HepG2 (cell line): Measurements from ENCODE around the gene ACSM5. TPM values are rescaled to one million over a fixed set of nuclear protein-coding genes. Genes with fewer than 3 reads are reported as not detected.

ENCODE experiments used
- CEBPG ChIP-seq: IDR thresholded peaks from 2 replicates; pipeline ENCODE4 v1.6.1; 2016
- FIP1L1 ChIP-seq: fragments of 200-400 bp; formaldehyde crosslinking; IDR thresholded peaks from 2 replicates; pipeline ENCODE4 v1.6.1; 2018; ENCODE audit warnings: low read depth, mild to moderate bottlenecking, low read length, moderate library complexity, borderline replicate concordance; ENCODE audit not compliant: insufficient read depth
- HNF4A ChIP-seq: sonication (generic); formaldehyde crosslinking; IDR thresholded peaks from 2 replicates; pipeline ENCODE4 v1.4.0; 2020; ENCODE audit warnings: missing genetic modification reagents
- MTA1 ChIP-seq: sonication (generic); formaldehyde crosslinking; IDR thresholded peaks from 2 replicates; pipeline ENCODE4 v1.4.0; 2020; ENCODE audit warnings: missing genetic modification reagents, mild to moderate bottlenecking, borderline replicate concordance
- NRL ChIP-seq: sonication (generic); formaldehyde crosslinking; IDR thresholded peaks from 2 replicates; pipeline ENCODE4 v1.5.0; 2020; ENCODE audit warnings: missing genetic modification reagents, mild to moderate bottlenecking, moderate library complexity, borderline replicate concordance
- ZNF224 ChIP-seq: sonication (generic); formaldehyde crosslinking; IDR thresholded peaks from 2 replicates; pipeline ENCODE4 v1.5.0; 2020; ENCODE audit warnings: mild to moderate bottlenecking, missing genetic modification reagents
- ZNF292 ChIP-seq: sonication (generic); formaldehyde crosslinking; IDR thresholded peaks from 2 replicates; pipeline ENCODE4 v1.8.1; 2022; ENCODE audit warnings: mild to moderate bottlenecking, low read depth, missing genetic modification reagents, borderline replicate concordance
- ZNF431 ChIP-seq: sonication (generic); formaldehyde crosslinking; IDR thresholded peaks from 2 replicates; pipeline ENCODE4 v1.9.0; 2022; ENCODE audit warnings: missing genetic modification reagents, low read depth, mild to moderate bottlenecking, borderline replicate concordance
- ZNF720 ChIP-seq: sonication (generic); formaldehyde crosslinking; IDR thresholded peaks from 2 replicates; pipeline ENCODE4 v1.4.0; 2020; ENCODE audit warnings: missing genetic modification reagents
- ZNF792 ChIP-seq: IDR thresholded peaks from 2 replicates; pipeline ENCODE4 v1.6.1; 2016
- polyA plus RNA-seq, 8 experiments: library from polyadenylated mRNA; depleted of rRNA in 3 of 8; stranded (reverse) in 7 of 8; unstranded in 1 of 8; fragments of >200 nt; fragmentation: Illumina TruSeq in 4 of 8; extraction: Trizol in 4 of 8; gene quantifications; 2 replicates each; pipeline versions ENCODE4 v1.2.1 to v1.2.3, GENCODE V29; 2011 to 2016; ENCODE audit warnings: low read depth in 4 of 8, missing spikeins in 1 of 8, mixed read lengths in 1 of 8; ENCODE audit not compliant: insufficient read depth in 1 of 8
- total RNA-seq, 5 experiments: library from RNA; depleted of rRNA; stranded (reverse); fragments of >200 nt; fragmentation: Illumina TruSeq; extraction: Trizol; gene quantifications; 2 replicates each; pipeline ENCODE4 v1.2.3, GENCODE V29; 2016; ENCODE audit warnings: low read depth in 1 of 5
- TF ChIP-seq, protein P1 (sequence below), 2 experiments: fragments of 450-650 bp in 1 of 2; sonication (generic) in 1 of 2; formaldehyde crosslinking in 1 of 2; IDR thresholded peaks; 2 replicates each; pipeline versions ENCODE4 v1.6.1 to v1.8.0; 2016 to 2022; ENCODE audit warnings: antibody characterized with exemption in 1 of 2, mild to moderate bottlenecking in 1 of 2, missing genetic modification reagents in 1 of 2
- TF ChIP-seq, protein P2 (sequence below): sonication (generic); formaldehyde crosslinking; IDR thresholded peaks from 2 replicates; pipeline ENCODE4 v1.4.0; 2020; ENCODE audit warnings: missing genetic modification reagents

Gene ACSM5
- total and polyA plus RNA-seq, 2 of the 13 experiments (the other 11 are each of a cell fraction or from before 2014, with no cell fraction given), result 9.1 to 15.0 TPM

DNA sequence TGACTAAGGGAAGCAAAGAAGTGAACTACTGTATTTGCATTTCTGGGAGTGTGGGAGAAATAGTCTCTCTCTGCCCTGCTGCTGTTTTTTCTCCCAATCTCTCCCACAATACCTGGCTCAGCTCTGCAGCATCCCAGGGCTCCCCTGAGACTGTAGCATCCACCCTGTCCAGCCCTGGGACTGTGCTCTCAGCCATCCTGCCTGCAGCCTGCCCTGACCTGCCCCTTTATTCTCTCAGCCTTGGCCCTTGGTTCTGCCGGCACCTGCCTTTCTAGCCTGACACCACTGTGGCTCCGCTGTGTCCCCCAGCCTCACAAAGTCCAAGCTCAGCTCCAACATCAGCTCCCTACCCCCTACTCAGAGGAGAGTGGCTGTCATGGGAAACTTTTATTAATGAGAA lies 6.7 kb upstream of the ACSM5 start (continued):
- TF ChIP-seq, protein P1, sequence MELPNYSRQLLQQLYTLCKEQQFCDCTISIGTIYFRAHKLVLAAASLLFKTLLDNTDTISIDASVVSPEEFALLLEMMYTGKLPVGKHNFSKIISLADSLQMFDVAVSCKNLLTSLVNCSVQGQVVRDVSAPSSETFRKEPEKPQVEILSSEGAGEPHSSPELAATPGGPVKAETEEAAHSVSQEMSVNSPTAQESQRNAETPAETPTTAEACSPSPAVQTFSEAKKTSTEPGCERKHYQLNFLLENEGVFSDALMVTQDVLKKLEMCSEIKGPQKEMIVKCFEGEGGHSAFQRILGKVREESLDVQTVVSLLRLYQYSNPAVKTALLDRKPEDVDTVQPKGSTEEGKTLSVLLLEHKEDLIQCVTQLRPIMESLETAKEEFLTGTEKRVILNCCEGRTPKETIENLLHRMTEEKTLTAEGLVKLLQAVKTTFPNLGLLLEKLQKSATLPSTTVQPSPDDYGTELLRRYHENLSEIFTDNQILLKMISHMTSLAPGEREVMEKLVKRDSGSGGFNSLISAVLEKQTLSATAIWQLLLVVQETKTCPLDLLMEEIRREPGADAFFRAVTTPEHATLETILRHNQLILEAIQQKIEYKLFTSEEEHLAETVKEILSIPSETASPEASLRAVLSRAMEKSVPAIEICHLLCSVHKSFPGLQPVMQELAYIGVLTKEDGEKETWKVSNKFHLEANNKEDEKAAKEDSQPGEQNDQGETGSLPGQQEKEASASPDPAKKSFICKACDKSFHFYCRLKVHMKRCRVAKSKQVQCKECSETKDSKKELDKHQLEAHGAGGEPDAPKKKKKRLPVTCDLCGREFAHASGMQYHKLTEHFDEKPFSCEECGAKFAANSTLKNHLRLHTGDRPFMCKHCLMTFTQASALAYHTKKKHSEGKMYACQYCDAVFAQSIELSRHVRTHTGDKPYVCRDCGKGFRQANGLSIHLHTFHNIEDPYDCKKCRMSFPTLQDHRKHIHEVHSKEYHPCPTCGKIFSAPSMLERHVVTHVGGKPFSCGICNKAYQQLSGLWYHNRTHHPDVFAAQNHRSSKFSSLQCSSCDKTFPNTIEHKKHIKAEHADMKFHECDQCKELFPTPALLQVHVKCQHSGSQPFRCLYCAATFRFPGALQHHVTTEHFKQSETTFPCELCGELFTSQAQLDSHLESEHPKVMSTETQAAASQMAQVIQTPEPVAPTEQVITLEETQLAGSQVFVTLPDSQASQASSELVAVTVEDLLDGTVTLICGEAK (IDR thresholded peaks at IDR 0.05), result no peak
- TF ChIP-seq, protein P1 (CRISPR knock-in tag; IDR thresholded peaks at IDR 0.05), result 0 out of 2 replicates have a peak, but pooled peaks have one; percentile 9
- TF ChIP-seq FIP1L1 (no peak), ZNF224 (0 out of 2 replicates have a peak, but pooled peaks have one; percentile 33), ZNF792 (CRISPR knock-in tag) (no peak), ZNF720 (CRISPR knock-in tag) (no peak), CEBPG (CRISPR knock-in tag) (no peak), ZNF292 (CRISPR knock-in tag) (peak; percentile 20; the same call in 1 of the 2 replicates), NRL (peak; percentile 66; the same call in 1 of the 2 replicates), ZNF431 (CRISPR knock-in tag) (no peak), HNF4A (CRISPR knock-in tag) (peak; percentile 38; the same call in 1 of the 2 replicates), MTA1 (CRISPR knock-in tag) (peak; percentile 56; the same call in 1 of the 2 replicates)
- TF ChIP-seq, protein P2, sequence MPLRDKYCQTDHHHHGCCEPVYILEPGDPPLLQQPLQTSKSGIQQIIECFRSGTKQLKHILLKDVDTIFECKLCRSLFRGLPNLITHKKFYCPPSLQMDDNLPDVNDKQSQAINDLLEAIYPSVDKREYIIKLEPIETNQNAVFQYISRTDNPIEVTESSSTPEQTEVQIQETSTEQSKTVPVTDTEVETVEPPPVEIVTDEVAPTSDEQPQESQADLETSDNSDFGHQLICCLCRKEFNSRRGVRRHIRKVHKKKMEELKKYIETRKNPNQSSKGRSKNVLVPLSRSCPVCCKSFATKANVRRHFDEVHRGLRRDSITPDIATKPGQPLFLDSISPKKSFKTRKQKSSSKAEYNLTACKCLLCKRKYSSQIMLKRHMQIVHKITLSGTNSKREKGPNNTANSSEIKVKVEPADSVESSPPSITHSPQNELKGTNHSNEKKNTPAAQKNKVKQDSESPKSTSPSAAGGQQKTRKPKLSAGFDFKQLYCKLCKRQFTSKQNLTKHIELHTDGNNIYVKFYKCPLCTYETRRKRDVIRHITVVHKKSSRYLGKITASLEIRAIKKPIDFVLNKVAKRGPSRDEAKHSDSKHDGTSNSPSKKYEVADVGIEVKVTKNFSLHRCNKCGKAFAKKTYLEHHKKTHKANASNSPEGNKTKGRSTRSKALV, result no peak
- TF ChIP-seq, all 625 proteins: peak for 15
